Body of pancreas (tissue), 4 donors: ENCODE measurements around the gene TMPRSS13. TPM values are rescaled to one million over a fixed set of nuclear protein-coding genes. Genes with fewer than 3 reads are reported as not detected.
A peak's percentile ranks its signal among the peaks of the same experiment; 100 is the strongest.

Experiments used
- ATAC-seq: fragments of 150-250 bp; one replicate; pipeline ENCODE4 v1.9.1; 2016
- DNase-seq, 4 donors: peaks; one replicate each; pipeline ENCODE4 v3.0.0-alpha.2; 2019
- H3K27ac ChIP-seq, 4 donors: fragments of 200-600 bp; sonication (generic); 1 replicate in 3 of 4; 2 replicates in 1 of 4; pipeline versions ENCODE4 v1.5.1 to v1.6.1; 2016 to 2019; ENCODE audit warnings: mild to moderate bottlenecking in 1 of 4, mixed read lengths in 1 of 4, moderate library complexity in 1 of 4
- H3K27me3 ChIP-seq, 2 donors: fragments of 200-600 bp; sonication (generic); one replicate each; pipeline ENCODE4 v1.6.0; 2016; ENCODE audit warnings: mild to moderate bottlenecking in 1 of 2
- H3K36me3 ChIP-seq, 2 donors: fragments of 200-600 bp; sonication (generic); replicated peaks in 1 of 2; 2 replicates each; pipeline ENCODE4 v1.5.1; 2016; ENCODE audit warnings: low read depth in 2 of 2; ENCODE audit not compliant: insufficient read depth in 1 of 2
- H3K4me1 ChIP-seq: fragments of 200-600 bp; sonication (generic); one replicate; pipeline ENCODE4 v1.6.0; 2016
- H3K4me3 ChIP-seq, 2 donors: fragments of 200-600 bp; sonication (generic); 1 replicate in 1 of 2; 2 replicates in 1 of 2; pipeline ENCODE4 v1.5.1; 2016 to 2019
- H3K9me3 ChIP-seq, 3 donors: fragments of 200-600 bp; sonication (generic); 1 replicate in 2 of 3; 2 replicates in 1 of 3; pipeline ENCODE4 v1.5.1; 2016
- CTCF ChIP-seq, 7 experiments: fragments of 450-650 bp in 4 of 7; fragments of 200-600 bp in 3 of 7; sonication (generic) in 3 of 7; IDR thresholded peaks; one replicate each; pipeline ENCODE4 v1.5.1; 2016 to 2019; ENCODE audit warnings: antibody characterized with exemption in 7 of 7
- POLR2A ChIP-seq, 3 donors: fragments of 450-650 bp; IDR thresholded peaks; one replicate each; pipeline ENCODE4 v1.6.1; 2016; ENCODE audit warnings: antibody characterized with exemption in 3 of 3, mild to moderate bottlenecking in 2 of 3
- WGBS, 2 donors: methylation state at CpG; one replicate each; pipeline ENCODE4 v1.1.5; 2017; 5-methylcytosine and 5-hydroxymethylcytosine counted together
- intact Hi-C: fragments of 100-400 bp; cut with DNase I; formaldehyde crosslinking; loops from one replicate; pipeline ENCODE4 v1.15.1; 2023
- total RNA-seq, 2 donors: library from RNA; depleted of rRNA; stranded (reverse); fragments of >200 nt; gene quantifications; one replicate each; pipeline ENCODE4 v1.1.0, GENCODE V29; 2016

TMPRSS13 gene
- total RNA-seq, 2 donors from 2014 or later: 1.6 to 4.9 TPM

GRCh38 chr11:117871784-117872183 lies 57.4 kb downstream of the TMPRSS13 start:
- Histone ChIP-seq H3K27ac (no peak overlapping the region), H3K36me3 (no peaks in the 10 kb centered on the region), H3K4me1 (peaks cover 23% of the 10 kb centered on the region), H3K27me3 (peaks cover 0 to 7% of the 10 kb centered on the region in 2 donors), H3K9me3 (no peaks in the 10 kb centered on the region), H3K4me3 (no peak overlapping the region)
- 61% methylated on average over 5 of the region's 5 CpGs for WGBS, 2 donors
- TF ChIP-seq POLR2A (IDR thresholded peaks at IDR 0.05) (no peak), CTCF (IDR thresholded peaks at IDR 0.05) (no peak)
- intact Hi-C loops: no loop called here
- ATAC-seq: no peak
- no peak for DNase-seq

- no peak overlapping the region for H3K4me3 ChIP-seq
- H3K9me3 ChIP-seq: no peaks in the 10 kb centered on the region
- no peak for DNase-seq
- TF ChIP-seq CTCF (IDR thresholded peaks at IDR 0.05): no peak
- TF ChIP-seq POLR2A (IDR thresholded peaks at IDR 0.05): no peak
- H3K36me3 ChIP-seq: no peaks in the 10 kb centered on the region
- H3K27ac ChIP-seq: no peak overlapping the region
- peaks cover 16% of the 10 kb centered on the region for H3K4me1 ChIP-seq
- H3K27me3 ChIP-seq: peaks cover 0 to 7% of the 10 kb centered on the region in 2 donors
- 75% methylated on average over 18 of the region's 18 CpGs for WGBS, 2 donors
- ATAC-seq: no peak
- intact Hi-C loops: no loop called here
Observed at GRCh38 chr11:117871160-117871559, 58.0 kb downstream of the TMPRSS13 start.

GRCh38 chr11:117870103-117870952 lies 58.9 kb downstream of the TMPRSS13 start:
- Histone ChIP-seq H3K27me3 (peaks cover 0 to 2% of the 10 kb centered on the region in 2 donors), H3K4me3 (no peak overlapping the region), H3K9me3 (no peaks in the 10 kb centered on the region), H3K4me1 (peaks cover 9% of the 10 kb centered on the region), H3K36me3 (no peaks in the 10 kb centered on the region), H3K27ac (peak overlapping the region in 2 of 4 donors; percentile 26 to 50)
- 74 to 76% methylated on average over 5 to 9 of the region's 9 CpGs for WGBS, 2 donors
- peak in 1 of 4 donors; percentile 28 for DNase-seq
- intact Hi-C loops: no loop called here
- ATAC-seq: peak; percentile 56
- TF ChIP-seq CTCF (IDR thresholded peaks at IDR 0.05): no peak
- TF ChIP-seq POLR2A (IDR thresholded peaks at IDR 0.05): no peak

GRCh38 chr11:117869604-117870003 lies 59.6 kb downstream of the TMPRSS13 start:
- no peak for TF ChIP-seq POLR2A (IDR thresholded peaks at IDR 0.05)
- TF ChIP-seq CTCF (IDR thresholded peaks at IDR 0.05): no peak
- 58 to 59% methylated on average over 4 of the region's 4 CpGs for WGBS, 2 donors
- Histone ChIP-seq H3K9me3 (no peaks in the 10 kb centered on the region), H3K4me1 (peaks cover 9% of the 10 kb centered on the region), H3K27me3 (no peaks in the 10 kb centered on the region), H3K27ac (peak overlapping the region in 1 of 4 donors; percentile 50), H3K36me3 (no peaks in the 10 kb centered on the region), H3K4me3 (no peak overlapping the region)
- DNase-seq: no peak
- intact Hi-C loops: no loop called here
- no peak for ATAC-seq
